Measurements from ENCODE around the gene SH2B3. TPM values are rescaled to one million over a fixed set of nuclear protein-coding genes. Genes with fewer than 3 reads are reported as not detected.

Gene SH2B3
- total RNA-seq, 1 experiment from 2014 or later: 40.3 TPM

GRCh38 chr12:111462210-111462769 is 56.6 kb downstream of the SH2B3 start:
- no peaks in the 10 kb centered on the region for H3K9me3 Mint-ChIP-seq
- Histone ChIP-seq H3K4ac (ENCODE audit: low read depth, low read length) (no peak overlapping the region), H3K23me2 (ENCODE audit: insufficient read length, low read depth, low read length, poor library complexity, severe bottlenecking) (no peaks in the 10 kb centered on the region), H2AFZ (ENCODE audit: low read length) (no peak overlapping the region), H3K27me3 (ENCODE audit: insufficient read depth, low read length) (no peaks in the 10 kb centered on the region), H3K9me3 (ENCODE audit: control insufficient read depth, low read depth, low read length) (no peaks in the 10 kb centered on the region), H3K79me2 (ENCODE audit: insufficient read depth, low read length) (no peaks in the 10 kb centered on the region; the same call in 1 of the 2 replicates), H3K79me1 (ENCODE audit: insufficient read depth, low read depth, low read length, poor library complexity, severe bottlenecking) (no peaks in the 10 kb centered on the region), H2BK12ac (ENCODE audit: insufficient read length, low read depth, low read length) (no peak overlapping the region), H3K9ac (ENCODE audit: extremely low read depth, insufficient read length, low read length) (no peak overlapping the region), H3K56ac (ENCODE audit: insufficient read length, low read depth, low read length) (no peak overlapping the region), H4K5ac (ENCODE audit: insufficient read length, low read depth, low read length) (no peak overlapping the region), H3K18ac (ENCODE audit: insufficient read length, low read depth, low read length) (no peak overlapping the region), H3K4me1 (ENCODE audit: insufficient read depth, low read length) (no peaks in the 10 kb centered on the region), H4K8ac (replicated peaks; ENCODE audit: insufficient read length, low read depth, low read length) (no peak overlapping the region), H2BK5ac (ENCODE audit: insufficient read length, low read length) (no peak overlapping the region), H3K4me2 (ENCODE audit: insufficient read depth, insufficient read length, low read length) (no peak overlapping the region), H2BK120ac (ENCODE audit: low read depth, low read length, poor library complexity, severe bottlenecking) (no peak overlapping the region), H3K27ac (ENCODE audit: insufficient read length, low read depth, low read length) (no peak overlapping the region), H3T11ph (ENCODE audit: low read length) (no peak overlapping the region), H2BK20ac (ENCODE audit: low read depth, low read length, poor library complexity, severe bottlenecking) (no peak overlapping the region), H2BK15ac (ENCODE audit: low read depth, low read length) (no peak overlapping the region), H4K20me1 (ENCODE audit: control insufficient read depth, insufficient read depth, insufficient read length) (no peaks in the 10 kb centered on the region), H2AK5ac (ENCODE audit: insufficient read length, low read length) (no peak overlapping the region), H3K14ac (ENCODE audit: insufficient read depth, low read length) (no peak overlapping the region), H3K23ac (ENCODE audit: insufficient read length, low read depth, low read length) (no peak overlapping the region), H4K91ac (ENCODE audit: insufficient read length, low read depth, low read length) (no peak overlapping the region)
- H3K36me3 Mint-ChIP-seq (ENCODE audit: insufficient read depth in 1 of 3, low read depth in 3 of 3): peaks cover 3 to 23% (median 17%) of the 10 kb centered on the region in 3 experiments; a peak in 6 of 7 replicates
- H3K27me3 Mint-ChIP-seq (ENCODE audit: low read depth): no peaks in the 10 kb centered on the region
- no peak overlapping the region for H3K4me3 Mint-ChIP-seq
- no peak for TF ChIP-seq CTCF (conservative IDR thresholded peaks at IDR 0.05)
- H3K4me1 Mint-ChIP-seq: no peaks in the 10 kb centered on the region
- DNase-seq: no peak
- H3K27ac Mint-ChIP-seq: no peak overlapping the region; a peak in 2 of 7 replicates

All from H9 (cell line).